ENCODE results near the gene ETFRF1. TPM values are rescaled to one million over a fixed set of nuclear protein-coding genes. Genes with fewer than 3 reads are reported as not detected.

Gene ETFRF1
- total RNA-seq, 1 donor from 2014 or later = 33.0 TPM

Other genes starting within 250 kb of the ETFRF1 start
- 15.2 TPM for gene BCAT1, start 246.1 kb upstream of the ETFRF1 start, total RNA-seq
- gene DNAI7, start 77 bp upstream of the ETFRF1 start, total RNA-seq = 1.0 TPM
- gene KRAS, start 55.7 kb downstream of the ETFRF1 start, total RNA-seq = 54.9 TPM